ENCODE measurements around the gene RPL38.

RPL38 gene

GRCh38 chr17:74245871-74246270, 42.4 kb downstream of the RPL38 start:
- DNase-seq (ENCODE audit: low read depth in 3 of 3): no peak

GRCh38 chr17:74249590-74250270, 46.3 kb downstream of the RPL38 start:
- no peak for DNase-seq (ENCODE audit: low read depth in 3 of 3)

- no peak for DNase-seq (ENCODE audit: low read depth in 3 of 3)
Observed at GRCh38 chr17:74250324-74250995, 47.0 kb downstream of the RPL38 start.

- no peak for DNase-seq (ENCODE audit: low read depth in 3 of 3)
Observed at GRCh38 chr17:74251051-74251450, 47.6 kb downstream of the RPL38 start.

- DNase-seq (ENCODE audit: low read depth in 3 of 3): no peak
Observed at GRCh38 chr17:74251569-74251968, 48.1 kb downstream of the RPL38 start.

GRCh38 chr17:74252211-74252610, 48.7 kb downstream of the RPL38 start:
- DNase-seq (ENCODE audit: low read depth in 3 of 3): no peak

GRCh38 chr17:74253036-74253435, 49.6 kb downstream of the RPL38 start:
- no peak for DNase-seq (ENCODE audit: low read depth in 3 of 3)

GRCh38 chr17:74257311-74257710, 53.8 kb downstream of the RPL38 start:
- no peak for DNase-seq (ENCODE audit: low read depth in 3 of 3)

- DNase-seq (ENCODE audit: low read depth in 3 of 3): no peak
Observed at GRCh38 chr17:74259667-74260524, 56.4 kb downstream of the RPL38 start.
